H1 (cell line): ENCODE results near the gene TFF2. TPM values are rescaled to one million over a fixed set of nuclear protein-coding genes. Genes with fewer than 3 reads are reported as not detected.

Experiments
- CTCF ChIA-PET: fragments of 300-600 bp; sonication (Branson Sonifier 250); formaldehyde crosslinking; loops from one replicate; lab custom pipeline; 2021; ENCODE audit not compliant: partially characterized antibody; lab: Charles Lee
- POLR2A ChIA-PET: fragments of 300-600 bp; sonication (Branson Sonifier 250); formaldehyde crosslinking; loops from one replicate; lab custom pipeline; 2021; ENCODE audit warnings: inconsistent platforms; ENCODE audit not compliant: partially characterized antibody; lab: Charles Lee
- DNase-seq, 2 experiments: peaks; one replicate each; pipeline versions ENCODE4 v3.0.0 to v3.0.0-alpha.2; 2010 to 2022; ENCODE audit warnings: low spot score in 2 of 2, low read depth in 1 of 2, mixed read lengths in 1 of 2
- FAIRE-seq: peaks from 2 replicates; lab custom pipeline; 2011; peaks lifted over from hg19 to GRCh38; lab: Jason Lieb, UNC
- H2AFZ ChIP-seq: 2 replicates; pipeline ENCODE4 v1.8.1; 2012; ENCODE audit warnings: low read length, inconsistent platforms
- H2AK5ac ChIP-seq: 2 replicates; pipeline ENCODE4 v1.6.1; 2013; ENCODE audit warnings: low read depth, low read length
- H2BK120ac ChIP-seq: replicated peaks from 2 replicates; pipeline ENCODE3; 2013; ENCODE audit warnings: low read depth, low read length, inconsistent platforms
- H2BK12ac ChIP-seq: 2 replicates; pipeline ENCODE4 v1.6.1; 2013; ENCODE audit warnings: low read depth, low read length
- H2BK15ac ChIP-seq: 2 replicates; pipeline ENCODE4 v1.6.1; 2013; ENCODE audit warnings: low read length
- H2BK20ac ChIP-seq: 2 replicates; pipeline ENCODE4 v1.6.1; 2013; ENCODE audit warnings: low read length
- H2BK5ac ChIP-seq: 2 replicates; pipeline ENCODE4 v1.6.1; 2013; ENCODE audit warnings: low read depth, low read length
- H3K14ac ChIP-seq: 2 replicates; pipeline ENCODE4 v1.6.1; 2013; ENCODE audit warnings: inconsistent platforms; ENCODE audit not compliant: insufficient read length
- H3K18ac ChIP-seq: 2 replicates; pipeline ENCODE4 v1.6.1; 2013; ENCODE audit warnings: low read length; ENCODE audit errors: extremely low read depth
- H3K23ac ChIP-seq: 2 replicates; pipeline ENCODE4 v1.6.1; 2013; ENCODE audit warnings: inconsistent platforms; ENCODE audit not compliant: insufficient read length
- H3K23me2 ChIP-seq: 2 replicates; pipeline ENCODE4 v1.6.1; 2013; ENCODE audit warnings: low read depth, low read length
- H3K27ac ChIP-seq: 2 replicates; pipeline ENCODE4 v1.6.1; 2011; ENCODE audit warnings: low read depth, low read length, inconsistent platforms
- H3K27me3 ChIP-seq, 4 experiments: replicated peaks in 1 of 4; 1 replicate in 1 of 4; 2 replicates in 3 of 4; pipeline versions ENCODE4 v1.6.1 to v1.8.1; 2011 to 2013; ENCODE audit warnings: low read length in 3 of 4, mild to moderate bottlenecking in 3 of 4, inconsistent platforms in 2 of 4, mixed read lengths in 2 of 4, moderate library complexity in 1 of 4; ENCODE audit not compliant: control insufficient read depth in 3 of 4, insufficient read depth in 3 of 4; ENCODE audit errors: extremely low read depth in 1 of 4
- H3K36me3 ChIP-seq, 4 experiments: 2 replicates each; pipeline versions ENCODE4 v1.6.1 to v1.8.1; 2011 to 2013; ENCODE audit warnings: mild to moderate bottlenecking in 4 of 4, low read length in 3 of 4, moderate library complexity in 2 of 4, control low read depth in 1 of 4, inconsistent platforms in 1 of 4; ENCODE audit not compliant: insufficient read depth in 4 of 4, control insufficient read depth in 2 of 4
- H3K4ac ChIP-seq: replicated peaks from 2 replicates; pipeline ENCODE3; 2013; ENCODE audit warnings: low read length, low read depth, mixed read lengths, inconsistent platforms; ENCODE audit not compliant: insufficient read length
- H3K4me1 ChIP-seq, 4 experiments: replicated peaks in 1 of 4; 1 replicate in 1 of 4; 2 replicates in 3 of 4; pipeline versions ENCODE4 v1.6.1 to v1.8.1; 2011 to 2013; ENCODE audit warnings: low read length in 3 of 4, inconsistent platforms in 2 of 4, mixed read lengths in 1 of 4; ENCODE audit not compliant: insufficient read depth in 4 of 4, control insufficient read depth in 3 of 4
- H3K4me2 ChIP-seq, 2 experiments: 2 replicates each; pipeline versions ENCODE4 v1.6.1 to v1.8.1; 2011 to 2013; ENCODE audit warnings: low read depth in 2 of 2, low read length in 2 of 2, control low read depth in 1 of 2, inconsistent platforms in 1 of 2, mild to moderate bottlenecking in 1 of 2; ENCODE audit not compliant: insufficient read depth in 1 of 2
- H3K4me3 ChIP-seq, 4 experiments: fragments of 200-600, 300-600 bp in 1 of 4; sonication (generic), shearing (Covaris generic), sonication (Bioruptor Twin) in 1 of 4; 2 replicates each; pipeline versions ENCODE4 v1.5.1 to v1.8.1; 2011 to 2016; ENCODE audit warnings: low read length in 4 of 4, low read depth in 3 of 4, control low read depth in 2 of 4, inconsistent platforms in 2 of 4, mild to moderate bottlenecking in 2 of 4, mixed read lengths in 1 of 4, moderate library complexity in 1 of 4; ENCODE audit not compliant: insufficient read depth in 2 of 4; ENCODE audit errors: extremely low read depth in 1 of 4
- H3K56ac ChIP-seq: replicated peaks from 2 replicates; pipeline ENCODE3; 2013; ENCODE audit warnings: low read depth, mild to moderate bottlenecking, mixed read lengths, low read length, inconsistent platforms; ENCODE audit not compliant: insufficient read length
- H3K79me1 ChIP-seq: 2 replicates; pipeline ENCODE4 v1.6.1; 2013; ENCODE audit warnings: low read depth, low read length, control low read depth
- H3K79me2 ChIP-seq, 2 experiments: 2 replicates each; pipeline versions ENCODE4 v1.6.1 to v1.8.1; 2012 to 2013; ENCODE audit warnings: low read length in 2 of 2, mild to moderate bottlenecking in 2 of 2, inconsistent platforms in 1 of 2; ENCODE audit not compliant: insufficient read depth in 2 of 2, control insufficient read depth in 1 of 2
- H3K9ac ChIP-seq, 4 experiments: replicated peaks in 1 of 4; 1 replicate in 1 of 4; 2 replicates in 3 of 4; pipeline versions ENCODE4 v1.6.1 to v1.8.1; 2011 to 2013; ENCODE audit warnings: low read depth in 3 of 4, low read length in 3 of 4, control low read depth in 2 of 4, mild to moderate bottlenecking in 2 of 4, moderate library complexity in 2 of 4, inconsistent platforms in 1 of 4; ENCODE audit errors: extremely low read depth in 1 of 4
- H3K9me3 ChIP-seq, 2 experiments: 2 replicates each; pipeline versions ENCODE4 v1.6.1 to v1.8.1; 2012 to 2013; ENCODE audit warnings: mild to moderate bottlenecking in 2 of 2, moderate library complexity in 2 of 2, control low read depth in 1 of 2, inconsistent platforms in 1 of 2, low read depth in 1 of 2, low read length in 1 of 2, mixed read lengths in 1 of 2; ENCODE audit not compliant: insufficient read depth in 2 of 2
- H4K20me1 ChIP-seq, 2 experiments: replicated peaks in 1 of 2; 2 replicates each; pipeline versions ENCODE3 to v1.8.1; 2011 to 2013; ENCODE audit warnings: inconsistent platforms in 2 of 2, low read length in 2 of 2, mild to moderate bottlenecking in 1 of 2; ENCODE audit not compliant: insufficient read depth in 2 of 2, control insufficient read depth in 1 of 2
- H4K5ac ChIP-seq: 2 replicates; pipeline ENCODE4 v1.6.1; 2013; ENCODE audit warnings: low read length, low read depth, mixed read lengths, inconsistent platforms; ENCODE audit not compliant: insufficient read length
- H4K8ac ChIP-seq: 2 replicates; pipeline ENCODE4 v1.8.0; 2013; ENCODE audit warnings: mild to moderate bottlenecking, moderate library complexity, low read length, inconsistent platforms; ENCODE audit not compliant: insufficient read depth; ENCODE audit errors: extremely low read depth
- H4K91ac ChIP-seq: replicated peaks from 2 replicates; pipeline ENCODE3; 2013; ENCODE audit warnings: low read length, mixed read lengths, inconsistent platforms; ENCODE audit not compliant: insufficient read length
- ASH2L ChIP-seq: fragments of 200-600, 300-600 bp; sonication (generic); IDR thresholded peaks from one replicate; pipeline ENCODE4 v1.7.1; 2017; ENCODE audit warnings: low read length
- CBX8 ChIP-seq: fragments of 300-800, 300-1000 bp; sonication (generic); IDR thresholded peaks from 2 replicates; pipeline ENCODE4 v1.7.1; 2016; ENCODE audit warnings: low read depth, low read length, borderline replicate concordance
- CTCF ChIP-seq, 3 experiments: IDR thresholded peaks; 1 replicate in 2 of 3; 2 replicates in 1 of 3; pipeline versions ENCODE4 v1.5.1 to v1.6.1; 2011; ENCODE audit warnings: low read length in 3 of 3, mild to moderate bottlenecking in 3 of 3, inconsistent platforms in 2 of 3, low read depth in 1 of 3, moderate library complexity in 1 of 3; ENCODE audit not compliant: insufficient read depth in 1 of 3; ENCODE audit errors: control extremely low read depth in 1 of 3
- EGR1 ChIP-seq: IDR thresholded peaks from 2 replicates; pipeline ENCODE4 v1.6.1; 2011; ENCODE audit warnings: low read depth, low read length, borderline replicate concordance
- HDAC2 ChIP-seq, 2 experiments: fragments of 300-600 bp in 1 of 2; sonication (generic) in 1 of 2; IDR thresholded peaks; 2 replicates each; pipeline ENCODE4 v1.6.1; 2011 to 2012; ENCODE audit warnings: low read depth in 2 of 2, low read length in 2 of 2, mild to moderate bottlenecking in 2 of 2, moderate library complexity in 2 of 2, borderline replicate concordance in 1 of 2, inconsistent platforms in 1 of 2
- KDM1A ChIP-seq: fragments of 200-600, 300-600 bp; sonication (generic); IDR thresholded peaks from 2 replicates; pipeline ENCODE4 v1.7.1; 2016; ENCODE audit warnings: mild to moderate bottlenecking, low read length, borderline replicate concordance
- KDM4A ChIP-seq: IDR thresholded peaks from one replicate; pipeline ENCODE4 v1.7.1; 2012; ENCODE audit warnings: low read depth, mild to moderate bottlenecking, moderate library complexity, low read length, inconsistent platforms; ENCODE audit not compliant: severe bottlenecking
- KDM5A ChIP-seq: fragments of 200-600 bp; IDR thresholded peaks from 2 replicates; pipeline ENCODE4 v1.7.1; 2012; ENCODE audit warnings: mild to moderate bottlenecking, low read length, inconsistent platforms, mixed read lengths
- RXRA ChIP-seq: IDR thresholded peaks from 2 replicates; pipeline ENCODE4 v1.6.1; 2011; ENCODE audit warnings: low read depth, mild to moderate bottlenecking, low read length, moderate library complexity; ENCODE audit not compliant: insufficient read depth
- SIN3A ChIP-seq, 2 experiments: IDR thresholded peaks in 1 of 2; conservative IDR thresholded peaks in 1 of 2; 2 replicates each; pipeline ENCODE4 v1.6.1; 2011 to 2012; ENCODE audit warnings: low read length in 2 of 2, improper control_type of control experiment in 1 of 2, low read depth in 1 of 2, mild to moderate bottlenecking in 1 of 2
- ZNF274 ChIP-seq: IDR thresholded peaks from 2 replicates; pipeline ENCODE4 v1.7.0; 2012; ENCODE audit warnings: low read length, borderline replicate concordance; ENCODE audit errors: extremely low read depth
- WGBS, 2 experiments: shearing (Covaris generic) in 1 of 2; methylation state at CpG; one replicate each; pipeline versions ENCODE4 v1.1.6 to v1.1.7; 2013 to 2015; ENCODE audit warnings: low lambda C conversion rate in 2 of 2, mixed read lengths in 2 of 2, inconsistent platforms in 1 of 2, low coverage in 1 of 2, missing lambda C conversion rate in 1 of 2; ENCODE audit not compliant: insufficient replicate concordance in 2 of 2, insufficient coverage in 1 of 2, insufficient read length in 1 of 2; ENCODE audit errors: extremely low coverage in 1 of 2, missing lambda C conversion rate in 1 of 2; 5-methylcytosine and 5-hydroxymethylcytosine counted together
- polyA plus RNA-seq, 7 experiments: library from polyadenylated mRNA; depleted of rRNA in 3 of 7; stranded (reverse) in 5 of 7; unstranded in 2 of 7; fragments of >200 nt in 5 of 7; fragments of 200-250 nt in 2 of 7; gene quantifications; 1 replicate in 5 of 7; 2 replicates in 1 of 7; 4 replicates in 1 of 7; pipeline versions ENCODE4 v1.2.1 to v1.2.3, GENCODE V29; 2011 to 2013; ENCODE audit warnings: missing spikeins in 2 of 7, mixed read lengths in 2 of 7
- total RNA-seq: library from RNA; stranded (reverse); fragmentation: NEBNext Ultra II Directional; extraction: Animal tissue kit (Norgen Biotek cat#: 25700); gene quantifications from 2 replicates; pipeline ENCODE4 v1.2.1, GENCODE V29; 2021

Gene TFF2
- total and polyA plus RNA-seq, 2 of the 8 experiments (the other 6 are each of a cell fraction or from before 2014, with no cell fraction given) = not detected

GRCh38 chr21:42297377-42297776 lies 53.4 kb downstream of the TFF2 start:
- H3K36me3 ChIP-seq = no peaks in the 10 kb centered on the region; a peak in 1 of 8 replicates
- no peak overlapping the region for H3K14ac ChIP-seq
- no peak overlapping the region for H3K4ac ChIP-seq
- DNase-seq (no peak), FAIRE-seq (no peak)
- H3K79me1 ChIP-seq = peaks cover 8% of the 10 kb centered on the region
- no peak overlapping the region for H2BK12ac ChIP-seq
- CTCF ChIA-PET = interaction anchor here (1.0 to 6.5 kb wide), 6 partner anchors 11 to 151 kb away, joined by 3 to 36 read pairs (median 4); no protein-coding TSS in a partner anchor
- H3K27me3 ChIP-seq = no peaks in the 10 kb centered on the region; a peak in 1 of 7 replicates
- H3K27ac ChIP-seq = no peak overlapping the region
- 0 out of 2 replicates have a peak overlapping the region, but pooled peaks have one; percentile 71 for H2AK5ac ChIP-seq
- no peak overlapping the region for H2BK120ac ChIP-seq
- peaks cover 14% of the 10 kb centered on the region; the same call in 1 of the 2 replicates for H3K23me2 ChIP-seq
- 89% methylated on average over 9 of the region's 9 CpGs; no CpG with 5 or more reads in 1 of the 2 experiments for WGBS, 2 experiments
- no peak overlapping the region for H4K91ac ChIP-seq
- H3K18ac ChIP-seq = no peak overlapping the region
- H4K8ac ChIP-seq = no peak overlapping the region
- no peak overlapping the region for H2BK5ac ChIP-seq
- H3K9ac ChIP-seq = no peak overlapping the region
- H3K56ac ChIP-seq = no peak overlapping the region
- no peak overlapping the region for H2AFZ ChIP-seq
- POLR2A ChIA-PET = no interaction called here
- H3K79me2 ChIP-seq = no peaks in the 10 kb centered on the region
- H3K4me2 ChIP-seq = no peak overlapping the region
- no peaks in the 10 kb centered on the region for H3K9me3 ChIP-seq
- peaks cover 0 to 10% of the 10 kb centered on the region in 2 experiments for H4K20me1 ChIP-seq
- H3K4me3 ChIP-seq = no peak overlapping the region
- H3K4me1 ChIP-seq = no peaks in the 10 kb centered on the region
- no peak overlapping the region for H2BK15ac ChIP-seq
- H4K5ac ChIP-seq = no peak overlapping the region
- no peak overlapping the region for H2BK20ac ChIP-seq
- H3K23ac ChIP-seq = no peak overlapping the region
- TF ChIP-seq HDAC2 (IDR thresholded peaks at IDR 0.05; ENCODE audit: borderline replicate concordance in 1 of 2, low read depth in 2 of 2, low read length in 2 of 2) (no peak), KDM5A (no peak), RXRA (no peak), EGR1 (no peak), ASH2L (no peak), SIN3A (conservative IDR thresholded peaks at IDR 0.05 in 1 of 2, IDR thresholded peaks at IDR 0.05 in 1 of 2; ENCODE audit: low read depth in 1 of 2, low read length in 2 of 2) (no peak), KDM1A (no peak), KDM4A (no peak), CBX8 (no peak), ZNF274 (no peak), CTCF (IDR thresholded peaks at IDR 0.05; ENCODE audit: control extremely low read depth in 1 of 3, insufficient read depth in 1 of 3, low read depth in 1 of 3, low read length in 3 of 3) (no peak)
